Endothelial cell of umbilical vein (primary cell): ENCODE data around the gene RPRD1A. TPM values are rescaled to one million over a fixed set of nuclear protein-coding genes. Genes with fewer than 3 reads are reported as not detected.

Source experiments
- BruUV-seq: library from RNA; stranded (reverse); fragments of 400-500 nt; replicated peaks from 2 replicates; lab custom pipeline; 2021; lab: Mats Ljungman, UMichigan
- CTCF ChIA-PET: fragments of 300-600, 350-600 bp; sonication (Branson Sonifier 250); formaldehyde crosslinking; loops from one replicate; lab custom pipeline; 2021; ENCODE audit warnings: antibody characterized with exemption, inconsistent platforms; lab: Charles Lee
- POLR2A ChIA-PET: fragments of 300-600, 350-600 bp; sonication (Branson Sonifier 250); formaldehyde crosslinking; loops from one replicate; lab custom pipeline; 2021; ENCODE audit warnings: antibody characterized with exemption, inconsistent platforms; lab: Charles Lee
- DNase-seq: peaks from one replicate; pipeline ENCODE4 v3.0.0-alpha.2; 2011; ENCODE audit warnings: low read depth, low spot score
- FAIRE-seq: peaks from 2 replicates; lab custom pipeline; 2011; peaks lifted over from hg19 to GRCh38; lab: Jason Lieb, UNC
- H2AFZ ChIP-seq: 2 replicates; pipeline ENCODE4 v1.6.0; 2012; ENCODE audit warnings: low read depth, low read length, control low read depth, inconsistent platforms
- H3K27ac ChIP-seq: 2 replicates; pipeline ENCODE4 v1.5.1; 2011; ENCODE audit warnings: low read depth, mild to moderate bottlenecking, control low read depth, low read length, moderate library complexity; ENCODE audit not compliant: insufficient read depth
- H3K27me3 ChIP-seq, 2 experiments: 2 replicates each; pipeline versions ENCODE4 v1.6.0 to v1.6.1; 2011; ENCODE audit warnings: low read length in 2 of 2, mixed read lengths in 1 of 2; ENCODE audit not compliant: control insufficient read depth in 2 of 2, insufficient read depth in 2 of 2
- H3K36me3 ChIP-seq, 2 experiments: 2 replicates in 1 of 2; 3 replicates in 1 of 2; pipeline ENCODE4 v1.5.1; 2011; ENCODE audit warnings: low read length in 2 of 2, mild to moderate bottlenecking in 1 of 2, moderate library complexity in 1 of 2; ENCODE audit not compliant: control insufficient read depth in 2 of 2, insufficient read depth in 2 of 2; ENCODE audit errors: extremely low read depth in 1 of 2
- H3K4me1 ChIP-seq: 3 replicates; pipeline ENCODE4 v1.5.1; 2011; ENCODE audit warnings: mild to moderate bottlenecking, low read length; ENCODE audit not compliant: control insufficient read depth, insufficient read depth; ENCODE audit errors: extremely low read depth
- H3K4me2 ChIP-seq: 2 replicates; pipeline ENCODE4 v1.6.1; 2011; ENCODE audit warnings: low read length, control low read depth, mixed read lengths; ENCODE audit not compliant: insufficient read depth
- H3K4me3 ChIP-seq, 3 experiments: fragments of 200-600 bp in 1 of 3; sonication (generic), shearing (Covaris generic) in 1 of 3; replicated peaks in 1 of 3; 2 replicates each; pipeline ENCODE4 v1.5.1; 2011 to 2016; ENCODE audit warnings: control low read depth in 3 of 3, low read length in 3 of 3, mild to moderate bottlenecking in 2 of 3, inconsistent platforms in 1 of 3, low read depth in 1 of 3, moderate library complexity in 1 of 3; ENCODE audit not compliant: insufficient read depth in 1 of 3
- H3K79me2 ChIP-seq: 2 replicates; pipeline ENCODE4 v1.6.0; 2012; ENCODE audit warnings: low read length, inconsistent platforms; ENCODE audit not compliant: control insufficient read depth, insufficient read depth
- H3K9ac ChIP-seq: replicated peaks from 2 replicates; pipeline ENCODE3; 2011; ENCODE audit warnings: low read length, control low read depth; ENCODE audit not compliant: insufficient read depth; ENCODE audit errors: extremely low read depth
- H3K9me1 ChIP-seq: replicated peaks from 3 replicates; pipeline ENCODE4 v1.6.0; 2011; ENCODE audit warnings: mild to moderate bottlenecking, low read length; ENCODE audit not compliant: control insufficient read depth, insufficient read depth; ENCODE audit errors: extremely low read depth
- H3K9me3 ChIP-seq: replicated peaks from 2 replicates; pipeline ENCODE4 v1.5.1; 2012; ENCODE audit warnings: low read length, inconsistent platforms; ENCODE audit not compliant: control insufficient read depth, insufficient read depth
- H4K20me1 ChIP-seq: replicated peaks from 2 replicates; pipeline ENCODE3; 2011; ENCODE audit warnings: mild to moderate bottlenecking, low read length; ENCODE audit not compliant: control insufficient read depth, insufficient read depth; ENCODE audit errors: extremely low read depth
- EZH2 ChIP-seq: IDR thresholded peaks from 2 replicates; pipeline ENCODE4 v1.6.1; 2012; ENCODE audit warnings: borderline replicate concordance, low read depth, mild to moderate bottlenecking, moderate library complexity, low read length, inconsistent platforms; ENCODE audit not compliant: severe bottlenecking
- FOS ChIP-seq: IDR thresholded peaks from 2 replicates; pipeline ENCODE4 v1.6.1; 2011; ENCODE audit warnings: mild to moderate bottlenecking, low read length, moderate library complexity, borderline replicate concordance; ENCODE audit not compliant: insufficient read depth
- GATA2 ChIP-seq: IDR thresholded peaks from 2 replicates; pipeline ENCODE4 v1.7.0; 2011; ENCODE audit warnings: low read depth, mild to moderate bottlenecking, moderate library complexity, mixed read lengths, low read length; ENCODE audit not compliant: insufficient read length, insufficient read depth
- JUN ChIP-seq: IDR thresholded peaks from 2 replicates; pipeline ENCODE4 v1.6.1; 2011; ENCODE audit warnings: borderline replicate concordance, low read depth; ENCODE audit not compliant: insufficient read length, insufficient read depth
- MYC ChIP-seq: IDR thresholded peaks from one replicate; pipeline ENCODE4 v1.6.1; 2011; ENCODE audit warnings: mild to moderate bottlenecking, low read depth, low read length
- POLR2A ChIP-seq: IDR thresholded peaks from 2 replicates; pipeline ENCODE4 v1.6.1; 2012; ENCODE audit warnings: low read depth, mild to moderate bottlenecking, control low read depth, low read length
- POLR2AphosphoS5 ChIP-seq: IDR thresholded peaks from 2 replicates; pipeline ENCODE4 v1.6.1; 2012; ENCODE audit warnings: low read depth, mild to moderate bottlenecking, control low read depth, low read length, moderate library complexity; ENCODE audit not compliant: insufficient read depth
- dilution Hi-C: fragments of 300-500 bp; cut with MboI; formaldehyde crosslinking; loops from one replicate; pipeline ENCODE4 v1.15.0; 2019; ENCODE audit warnings: low sequenced_read_pairs; ENCODE audit not compliant: extremely low pct_ligation_motif_present
- intact Hi-C: fragments of 100-400 bp; cut with micrococcal nuclease; formaldehyde crosslinking; loops from one replicate; pipeline ENCODE4 v1.10.0; 2022
- polyA plus RNA-seq, 4 experiments: library from polyadenylated mRNA; depleted of rRNA in 3 of 4; stranded (reverse) in 3 of 4; unstranded in 1 of 4; fragments of >200 nt; gene quantifications; 2 replicates each; pipeline versions ENCODE4 v1.2.1 to v1.2.3, GENCODE V29; 2011 to 2012; ENCODE audit warnings: missing spikeins in 1 of 4
- total RNA-seq: library from RNA; stranded (reverse); gene quantifications from 2 replicates; pipeline ENCODE4 v1.2.3, GENCODE V29; 2021
- TF ChIP-seq, protein P1 (sequence below): IDR thresholded peaks from 2 replicates; pipeline ENCODE4 v1.6.1; 2011; ENCODE audit not compliant: insufficient read depth, insufficient read length
- TF ChIP-seq, protein P2 (sequence below), 2 donors: IDR thresholded peaks; 1 replicate in 1 of 2; 2 replicates in 1 of 2; pipeline ENCODE4 v1.5.1; 2011; ENCODE audit warnings: low read length in 2 of 2, mild to moderate bottlenecking in 2 of 2, moderate library complexity in 2 of 2, control low read depth in 1 of 2, inconsistent platforms in 1 of 2, low read depth in 1 of 2; ENCODE audit not compliant: insufficient read depth in 1 of 2; ENCODE audit errors: extremely low read depth in 1 of 2

RPRD1A gene
- total and polyA plus RNA-seq, 2 donors (not counting 3 experiments of a cell fraction or from before 2014, with no cell fraction given), result 13.5 to 50.7 TPM

DNA sequence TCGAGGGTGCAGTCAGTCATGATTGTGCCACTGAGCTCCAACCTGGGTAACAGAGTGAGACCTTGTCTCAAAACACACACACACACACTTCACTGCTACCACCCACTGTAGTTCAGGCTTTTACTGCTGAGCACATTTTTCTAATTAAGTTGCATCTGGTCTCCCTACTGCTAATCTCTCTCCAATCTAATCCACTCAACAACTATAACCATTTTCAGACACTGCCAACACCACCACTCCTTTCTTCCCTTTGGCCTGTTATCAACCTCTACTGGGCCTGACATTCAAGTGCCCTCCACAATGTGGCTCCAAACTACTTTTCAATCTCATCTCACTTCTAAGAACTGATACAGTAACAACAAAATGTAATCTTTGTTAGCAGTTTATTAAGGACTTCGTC lies 50.1 kb downstream of the RPRD1A start:
- no peak overlapping the region for H2AFZ ChIP-seq
- no peaks in the 10 kb centered on the region for H3K4me1 ChIP-seq
- no peak for FAIRE-seq
- H4K20me1 ChIP-seq, result no peaks in the 10 kb centered on the region
- no peak overlapping the region for H3K9ac ChIP-seq
- POLR2A ChIA-PET, result interaction anchor here (0.5 to 0.6 kb wide), 2 partner anchors 335 to 702 kb away, joined by 4 to 6 read pairs; no protein-coding TSS in a partner anchor
- no peaks in the 10 kb centered on the region for H3K36me3 ChIP-seq
- dilution Hi-C loops (no loop called here), intact Hi-C loops (loop anchor here (1.0 to 10.0 kb wide), 5 partner anchors 79 to 558 kb away; partner anchors contain the start of genes ELP2 and SLC39A6)
- H3K27me3 ChIP-seq, result no peaks in the 10 kb centered on the region
- no peak overlapping the region for H3K4me3 ChIP-seq
- H3K27ac ChIP-seq, result no peak overlapping the region
- CTCF ChIA-PET, result interaction anchor here (0.6 to 4.5 kb wide), 46 partner anchors 9 to 671 kb away, joined by 3 to 109 read pairs (median 4); partner anchors contain the start of genes RMP24 and SLC39A6
- H3K79me2 ChIP-seq, result no peaks in the 10 kb centered on the region
- TF ChIP-seq POLR2A (no peak), POLR2AphosphoS5 (no peak), EZH2 (no peak), GATA2 (no peak), MYC (no peak), JUN (no peak), FOS (no peak)
- TF ChIP-seq, protein P1, sequence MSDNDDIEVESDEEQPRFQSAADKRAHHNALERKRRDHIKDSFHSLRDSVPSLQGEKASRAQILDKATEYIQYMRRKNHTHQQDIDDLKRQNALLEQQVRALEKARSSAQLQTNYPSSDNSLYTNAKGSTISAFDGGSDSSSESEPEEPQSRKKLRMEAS, result no peak
- TF ChIP-seq, protein P2, sequence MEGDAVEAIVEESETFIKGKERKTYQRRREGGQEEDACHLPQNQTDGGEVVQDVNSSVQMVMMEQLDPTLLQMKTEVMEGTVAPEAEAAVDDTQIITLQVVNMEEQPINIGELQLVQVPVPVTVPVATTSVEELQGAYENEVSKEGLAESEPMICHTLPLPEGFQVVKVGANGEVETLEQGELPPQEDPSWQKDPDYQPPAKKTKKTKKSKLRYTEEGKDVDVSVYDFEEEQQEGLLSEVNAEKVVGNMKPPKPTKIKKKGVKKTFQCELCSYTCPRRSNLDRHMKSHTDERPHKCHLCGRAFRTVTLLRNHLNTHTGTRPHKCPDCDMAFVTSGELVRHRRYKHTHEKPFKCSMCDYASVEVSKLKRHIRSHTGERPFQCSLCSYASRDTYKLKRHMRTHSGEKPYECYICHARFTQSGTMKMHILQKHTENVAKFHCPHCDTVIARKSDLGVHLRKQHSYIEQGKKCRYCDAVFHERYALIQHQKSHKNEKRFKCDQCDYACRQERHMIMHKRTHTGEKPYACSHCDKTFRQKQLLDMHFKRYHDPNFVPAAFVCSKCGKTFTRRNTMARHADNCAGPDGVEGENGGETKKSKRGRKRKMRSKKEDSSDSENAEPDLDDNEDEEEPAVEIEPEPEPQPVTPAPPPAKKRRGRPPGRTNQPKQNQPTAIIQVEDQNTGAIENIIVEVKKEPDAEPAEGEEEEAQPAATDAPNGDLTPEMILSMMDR (IDR thresholded peaks at IDR 0.05; ENCODE audit: extremely low read depth in 1 of 2, insufficient read depth in 1 of 2, low read depth in 1 of 2, low read length in 2 of 2), result no peak
- no peaks in the 10 kb centered on the region for H3K9me1 ChIP-seq
- no peak overlapping the region for H3K4me2 ChIP-seq
- no TSS peak for BruUV-seq
- H3K9me3 ChIP-seq, result no peaks in the 10 kb centered on the region
- DNase-seq, result no peak
